Stimulated activated CD8-positive, alpha-beta memory T cell treated with anti-CD3 and anti-CD28 coated beads, Interleukin-4, amount 100 ng/mL, for 4 hours (primary cell): ENCODE data around the gene DENND5B.
"Not testable (repeated sequence)": the region's sequence is repeated elsewhere in the genome, so short reads cannot be mapped to it uniquely, and the experiment has no call there.

ENCODE experiments used
- DNase-seq, 2 donors: peaks; one replicate each; pipeline ENCODE4 v3.0.0-alpha.2; 2020; ENCODE audit warnings: low read depth in 2 of 2, low spot score in 1 of 2

Gene DENND5B

GRCh38 chr12:31590642-31591379 lies at the start of gene DENND5B:
Gene DENND5B (minus strand): TSS chr12:31591136. CDS start chr12:31590832, 304 bp downstream.
- no peak for DNase-seq

GRCh38 chr12:31634620-31635019 lies 43.7 kb upstream of the DENND5B start:
- DNase-seq, result no peak

GRCh38 chr12:31633464-31633863 lies 42.5 kb upstream of the DENND5B start:
- no peak for DNase-seq

GRCh38 chr12:31631809-31632208 lies 40.9 kb upstream of the DENND5B start:
- no peak for DNase-seq

DNA sequence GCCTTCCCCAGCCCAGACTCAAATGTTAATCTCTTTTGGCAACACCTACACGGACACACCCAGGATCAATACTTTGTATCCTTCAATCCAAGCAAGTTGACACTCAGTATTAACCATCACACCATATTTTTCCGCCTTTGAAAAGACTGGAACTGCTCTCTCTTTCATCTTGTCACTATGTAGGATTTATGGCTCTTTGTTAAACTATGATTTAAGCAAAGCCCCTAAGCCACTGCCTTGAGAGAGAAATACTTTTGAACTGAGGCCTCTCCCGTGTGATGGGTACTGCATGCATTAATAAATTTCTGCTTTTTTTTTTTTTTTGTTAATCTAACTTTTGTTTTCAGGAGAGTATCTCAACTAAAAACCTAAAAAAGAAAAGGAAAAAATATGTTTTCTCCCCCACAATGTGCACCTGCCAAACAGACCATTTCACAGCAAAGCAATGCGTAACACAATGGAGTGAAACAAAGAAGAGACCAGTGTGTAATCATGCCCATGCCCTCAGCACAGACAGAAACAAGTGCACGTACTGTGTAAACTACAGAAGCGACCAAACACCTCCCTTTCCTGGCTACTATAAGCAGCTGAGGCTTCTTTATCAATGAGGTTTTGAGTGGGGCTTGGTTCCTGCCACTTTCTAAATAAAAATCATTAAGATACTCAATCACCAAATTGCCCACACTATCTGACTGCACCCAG lies 40.2 kb upstream of the DENND5B start:
- no peak for DNase-seq

DNA sequence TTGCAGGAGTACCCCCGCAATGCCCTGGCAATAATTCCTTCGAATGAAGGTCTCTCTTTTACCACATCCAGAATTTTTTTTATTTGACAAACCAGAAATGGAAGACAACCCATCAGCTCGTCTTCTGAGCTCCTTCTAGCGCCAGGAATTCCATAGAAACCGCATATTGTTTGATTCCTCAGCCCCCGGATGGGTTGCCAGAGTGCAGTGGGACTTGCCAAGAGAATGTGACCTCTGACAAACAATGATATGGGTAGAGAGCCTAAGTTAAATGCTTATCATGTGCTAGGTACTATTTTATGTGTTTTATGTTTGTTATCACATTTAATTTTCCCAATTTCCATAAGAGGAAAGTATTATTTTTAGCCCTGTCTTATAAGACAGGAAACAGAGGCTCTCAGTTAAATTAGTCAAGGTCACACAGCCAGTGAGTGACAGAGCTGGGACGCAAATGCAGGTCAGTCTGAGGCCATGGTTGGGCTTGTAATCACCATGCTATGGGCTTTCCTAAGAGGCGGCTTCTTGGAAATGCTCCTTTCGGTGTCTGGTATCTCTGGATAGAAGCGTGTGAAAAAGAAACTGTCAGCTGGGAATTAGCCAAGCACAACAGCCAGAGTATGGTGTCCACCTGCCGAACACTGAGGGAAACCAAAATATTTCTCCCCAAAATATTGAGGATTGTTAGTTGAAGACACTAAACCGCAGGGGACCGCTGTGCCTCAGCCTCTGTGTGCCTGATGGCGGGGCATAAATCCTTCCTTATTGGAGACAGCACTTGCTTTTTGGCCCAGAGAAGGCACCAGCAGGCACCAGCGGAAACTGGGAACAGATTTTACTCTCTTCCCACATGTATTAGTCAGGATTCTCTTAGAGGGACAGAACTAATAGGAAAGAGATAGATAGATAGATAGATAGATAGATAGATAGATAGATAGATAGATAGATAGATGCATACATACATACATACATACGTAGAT lies 39.1 kb upstream of the DENND5B start:
- no peak for DNase-seq

- DNase-seq, result no peak
Measured at GRCh38 chr12:31627456-31628054, 36.6 kb upstream of the DENND5B start.

DNA sequence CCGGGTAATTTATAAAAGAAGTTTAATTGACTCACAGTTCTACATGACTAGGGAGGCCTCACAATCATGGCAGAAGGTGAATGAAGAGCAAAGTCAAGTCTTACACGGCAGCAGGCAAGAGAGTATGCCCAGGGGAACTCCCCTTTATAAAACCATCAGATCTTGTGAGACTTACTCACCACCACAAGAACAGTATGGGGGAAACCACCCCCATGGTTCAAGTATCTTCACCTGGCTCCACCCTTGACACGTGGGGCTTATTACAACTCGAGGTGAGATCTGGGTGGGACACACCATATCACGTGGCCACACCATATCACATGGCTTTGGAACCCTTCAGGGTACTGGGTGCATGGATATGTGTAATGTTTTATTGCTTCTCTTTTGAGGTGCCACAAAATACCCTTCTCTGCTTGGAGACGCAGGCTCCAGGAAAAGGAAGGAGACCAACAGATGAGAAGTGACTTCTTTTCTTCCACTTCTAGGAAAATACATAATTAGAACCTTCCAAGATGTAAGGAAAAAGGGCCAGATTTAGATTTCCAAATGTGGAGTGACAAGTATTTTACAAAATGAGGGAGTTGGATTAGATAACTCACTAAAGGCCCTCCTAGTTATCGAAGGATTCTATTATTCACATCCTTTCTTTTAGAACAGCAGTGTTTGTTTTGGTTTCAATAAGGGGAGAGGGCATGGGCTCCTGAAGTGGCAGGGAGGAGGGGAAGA lies 35.5 kb upstream of the DENND5B start:
- no peak for DNase-seq

DNA sequence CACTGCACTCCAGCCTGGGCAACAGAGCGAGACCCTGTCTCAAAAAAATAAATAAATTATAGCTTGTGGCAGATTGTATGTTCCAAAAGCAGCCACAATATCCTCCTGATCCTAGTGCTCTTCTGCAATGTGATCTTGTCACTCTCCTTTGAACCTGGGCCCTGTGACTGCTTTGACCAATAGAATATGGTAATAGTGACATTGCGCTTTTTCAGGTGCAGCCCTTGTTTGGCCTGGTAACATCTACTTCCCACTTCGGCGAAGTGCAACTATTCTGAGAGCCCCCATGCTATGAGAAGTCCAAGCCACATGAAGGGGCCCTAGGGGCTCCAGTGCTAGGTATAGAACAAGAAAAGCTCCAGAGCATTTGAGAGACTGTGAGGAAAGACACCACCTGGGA lies 31.1 kb upstream of the DENND5B start:
- DNase-seq, result no peak

DNA sequence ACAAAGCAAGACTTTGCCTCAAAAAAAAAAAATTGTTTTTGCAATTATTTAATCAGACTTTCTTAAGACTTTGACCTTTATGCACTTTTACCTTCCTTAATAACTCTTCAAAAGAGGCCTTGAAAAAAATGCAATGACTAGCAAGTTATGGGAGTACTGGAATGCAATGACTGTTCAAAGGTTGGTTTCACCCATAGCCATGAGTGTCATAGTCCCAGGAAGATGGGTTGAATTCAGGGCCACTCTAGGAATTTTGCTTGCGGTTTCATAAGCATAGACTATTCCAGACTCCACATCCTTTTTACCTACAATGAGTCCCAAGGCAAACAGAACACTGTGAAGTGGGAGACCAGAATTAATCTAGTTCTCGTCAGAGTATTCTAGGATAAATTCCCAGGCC lies 29.4 kb upstream of the DENND5B start:
- no peak for DNase-seq

- no peak for DNase-seq
Measured at GRCh38 chr12:31618228-31619025, 27.5 kb upstream of the DENND5B start.

- no peak for DNase-seq
Measured at GRCh38 chr12:31612819-31613218, 21.9 kb upstream of the DENND5B start.

DNA sequence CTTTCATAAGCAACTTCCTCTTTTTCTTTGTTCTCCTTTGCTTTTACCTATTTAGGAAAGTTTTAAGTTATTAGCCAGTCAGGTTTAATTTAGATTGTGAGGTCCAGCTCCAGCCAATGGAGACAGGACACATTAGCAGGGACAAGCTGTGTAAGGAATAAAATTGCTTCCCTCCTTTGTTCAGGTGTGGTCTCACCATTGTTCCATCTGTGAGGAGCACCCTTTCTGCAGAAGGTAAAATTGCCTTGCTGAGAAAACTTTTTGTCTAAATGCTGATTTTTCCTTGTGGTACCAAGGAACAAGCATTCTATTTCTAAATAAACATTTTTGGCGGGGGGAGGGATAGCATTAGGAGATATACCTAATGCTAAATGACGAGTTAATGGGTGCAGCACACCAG lies 17.4 kb upstream of the DENND5B start:
- not testable (repeated sequence) for DNase-seq

DNA sequence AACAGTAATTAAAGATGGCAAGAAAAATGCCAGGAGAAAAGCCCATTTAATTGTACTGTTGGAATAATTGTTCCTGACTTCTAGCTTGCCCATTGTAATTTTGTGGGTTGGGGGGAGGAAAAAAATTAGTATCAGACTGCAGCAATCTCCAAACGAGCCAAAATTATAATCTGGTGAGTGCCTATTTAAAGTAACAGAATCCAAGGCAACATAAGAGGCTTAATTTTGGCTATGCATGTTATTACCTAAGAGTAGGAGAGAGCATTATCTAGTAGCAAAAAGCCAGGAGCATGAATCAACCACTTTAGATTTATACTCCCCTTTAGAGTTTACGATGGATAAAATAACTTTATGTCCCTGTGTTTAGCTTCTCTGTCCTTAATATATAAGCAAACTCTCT lies 14.6 kb upstream of the DENND5B start:
- no peak for DNase-seq

DNA sequence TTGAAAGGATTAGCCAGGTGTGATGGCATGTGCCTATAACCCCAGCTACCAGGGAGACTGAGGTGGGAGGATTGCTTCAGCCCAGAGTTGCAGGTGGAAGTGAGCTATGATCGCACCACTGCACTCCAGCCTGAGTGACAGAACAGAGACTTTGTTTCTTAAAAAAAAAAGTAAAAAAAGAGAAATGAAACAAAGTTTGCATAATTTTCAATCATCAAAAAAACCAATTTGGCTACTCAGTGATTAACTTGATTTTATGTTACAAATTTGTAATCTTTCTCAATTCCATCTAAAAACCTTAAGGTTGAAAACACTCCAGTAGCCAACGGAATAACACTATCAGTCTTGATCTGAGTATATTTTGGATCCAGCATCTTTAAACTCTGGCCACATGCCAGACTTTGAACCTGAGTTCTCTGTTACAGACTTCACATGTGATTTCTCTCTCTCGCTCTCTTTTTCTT lies 12.6 kb upstream of the DENND5B start:
- no peak for DNase-seq

DNA sequence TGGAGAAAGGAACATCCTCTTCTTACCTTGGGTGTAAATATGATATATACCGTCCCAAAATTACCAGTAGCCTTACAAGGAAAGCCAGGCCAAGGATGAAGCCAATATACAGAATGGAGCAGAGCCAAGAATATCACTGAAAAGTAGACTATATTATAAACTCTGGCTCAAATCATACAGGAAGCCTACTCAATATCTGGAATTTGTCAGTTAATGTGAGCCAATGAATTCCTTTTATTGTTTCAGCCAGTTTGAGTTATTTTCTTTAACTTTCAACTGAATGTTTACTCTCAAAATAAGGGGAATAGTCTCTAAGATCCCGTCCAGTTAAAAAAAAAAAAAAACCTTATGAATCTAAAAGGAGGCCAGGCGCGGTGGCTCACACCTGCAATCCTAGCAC lies 9.8 kb upstream of the DENND5B start:
- DNase-seq, result no peak

GRCh38 chr12:31600252-31600651 lies 9.3 kb upstream of the DENND5B start:
- no peak for DNase-seq

- no peak for DNase-seq
Measured at GRCh38 chr12:31599053-31599452, 8.1 kb upstream of the DENND5B start.

- DNase-seq, result no peak
Measured at GRCh38 chr12:31597066-31597465, 6.1 kb upstream of the DENND5B start.

GRCh38 chr12:31594681-31595080 lies 3.7 kb upstream of the DENND5B start:
- no peak for DNase-seq
